A673 (cell line): ENCODE measurements around the gene WSB2. TPM values are rescaled to one million over a fixed set of nuclear protein-coding genes. Genes with fewer than 3 reads are reported as not detected.

Experiments used
- BruUV-seq: library from RNA; stranded (reverse); fragments of 400-500 nt; replicated peaks from 2 replicates; lab custom pipeline; 2021; lab: Mats Ljungman, UMichigan
- CTCF ChIA-PET: fragments of 300-600 bp; sonication (Branson Sonifier 250); formaldehyde crosslinking; loops from one replicate; lab custom pipeline; 2022; ENCODE audit warnings: antibody characterized with exemption; lab: Charles Lee
- POLR2A ChIA-PET: fragments of 300-600 bp; sonication (Branson Sonifier 250); formaldehyde crosslinking; loops from one replicate; lab custom pipeline; 2022; ENCODE audit warnings: antibody characterized with exemption; ENCODE audit not compliant: low non-redundant PET; lab: Charles Lee
- DNase-seq: peaks from one replicate; pipeline ENCODE4 v3.0.0-alpha.2; 2015; ENCODE audit warnings: low spot score
- H3K27ac ChIP-seq: fragments of 200-600 bp; sonication (generic); 2 replicates; pipeline ENCODE4 v1.5.1; 2016; ENCODE audit warnings: mixed run types, low read depth, mild to moderate bottlenecking, mixed read lengths, antibody characterized with exemption, low read length; ENCODE audit not compliant: poor library complexity, severe bottlenecking
- H3K27me3 ChIP-seq: fragments of 200-600 bp; sonication (generic); replicated peaks from 2 replicates; pipeline ENCODE4 v1.6.1; 2017; ENCODE audit warnings: mixed run types, low read depth, mild to moderate bottlenecking, mixed read lengths, antibody characterized with exemption, low read length; ENCODE audit not compliant: insufficient read depth, poor library complexity
- H3K36me3 ChIP-seq: fragments of 200-600 bp; sonication (generic); 2 replicates; pipeline ENCODE4 v1.6.1; 2016; ENCODE audit warnings: mixed run types, mild to moderate bottlenecking, mixed read lengths, antibody characterized with exemption, low read length; ENCODE audit not compliant: insufficient read depth, poor library complexity, severe bottlenecking
- H3K4me1 ChIP-seq: fragments of 200-600 bp; sonication (generic); 2 replicates; pipeline ENCODE4 v1.6.1; 2017; ENCODE audit warnings: mixed run types, mild to moderate bottlenecking, mixed read lengths, antibody characterized with exemption, low read length; ENCODE audit not compliant: insufficient read depth, poor library complexity, severe bottlenecking
- H3K4me3 ChIP-seq: fragments of 200-600 bp; sonication (generic); 2 replicates; pipeline ENCODE4 v1.5.1; 2016; ENCODE audit warnings: low read depth, mixed run types, mild to moderate bottlenecking, mixed read lengths, low read length; ENCODE audit not compliant: poor library complexity, severe bottlenecking
- H3K9me3 ChIP-seq: fragments of 200-600 bp; sonication (generic); 2 replicates; pipeline ENCODE4 v1.6.1; 2016; ENCODE audit warnings: mixed run types, low read depth, mild to moderate bottlenecking, mixed read lengths, antibody characterized with exemption, low read length; ENCODE audit not compliant: poor library complexity, severe bottlenecking
- CTCF ChIP-seq: fragments of 300-800, 200-600 bp; sonication (generic); conservative IDR thresholded peaks from 2 replicates; pipeline ENCODE4 v1.5.1; 2017; ENCODE audit warnings: low read depth, mild to moderate bottlenecking, antibody characterized with exemption, low read length, moderate library complexity, mixed read lengths
- EZH2 ChIP-seq: fragments of 200-600 bp; sonication (generic); IDR thresholded peaks from 2 replicates; pipeline ENCODE4 v1.6.1; 2017; ENCODE audit warnings: borderline replicate concordance, low read depth, mild to moderate bottlenecking, mixed read lengths, antibody characterized with exemption, low read length; ENCODE audit not compliant: poor library complexity, severe bottlenecking
- intact Hi-C: fragments of 100-400 bp; cut with micrococcal nuclease; formaldehyde crosslinking; loops from one replicate; pipeline ENCODE4 v1.10.0; 2022; ENCODE audit not compliant: unreplicated experiment
- total RNA-seq: library from RNA; stranded (reverse); gene quantifications from 2 replicates; pipeline ENCODE4 v1.2.3, GENCODE V29; 2021

Gene WSB2
- total RNA-seq, 1 experiment from 2014 or later: 122 TPM

GRCh38 chr12:118016424-118017264 is 44.3 kb downstream of the WSB2 start, which contains the start of gene RFC5:
Gene RFC5 (plus strand): TSS chr12:118016703. CDS start chr12:118016828, 125 bp downstream.
- H3K27me3 ChIP-seq: no peaks in the 10 kb centered on the region
- no peaks in the 10 kb centered on the region for H3K9me3 ChIP-seq
- ChIA-PET CTCF (no interaction called here), POLR2A (interaction anchor here (0.6 kb wide), 1 partner anchor 249 kb away, joined by 3 read pairs; no protein-coding TSS in a partner anchor)
- H3K27ac ChIP-seq: peak within 1 kb of the TSS; percentile 93
- intact Hi-C loops: no loop called here
- no TSS peak for BruUV-seq
- H3K4me3 ChIP-seq: peak within 1 kb of the TSS; percentile 93
- H3K36me3 ChIP-seq: peaks cover 30% of the 10 kb centered on the region
- H3K4me1 ChIP-seq: peaks cover 11% of the 10 kb centered on the region
- peak; percentile 99 for DNase-seq
- TF ChIP-seq CTCF (no peak), EZH2 (no peak)

GRCh38 chr12:118015944-118016343 is 45.0 kb downstream of the WSB2 start:
- ChIA-PET CTCF (no interaction called here), POLR2A (interaction anchor here (0.6 kb wide), 1 partner anchor 250 kb away, joined by 3 read pairs; no protein-coding TSS in a partner anchor)
- Histone ChIP-seq H3K9me3 (no peaks in the 10 kb centered on the region), H3K4me1 (peaks cover 11% of the 10 kb centered on the region), H3K4me3 (peak overlapping the region; percentile 93), H3K36me3 (peaks cover 23% of the 10 kb centered on the region), H3K27me3 (no peaks in the 10 kb centered on the region), H3K27ac (no peak overlapping the region)
- TF ChIP-seq EZH2 (no peak), CTCF (no peak)
- DNase-seq: no peak
- intact Hi-C loops: no loop called here
- no TSS peak for BruUV-seq

GRCh38 chr12:118015306-118015705 is 45.7 kb downstream of the WSB2 start:
- Histone ChIP-seq H3K9me3 (no peaks in the 10 kb centered on the region), H3K4me1 (peaks cover 11% of the 10 kb centered on the region), H3K36me3 (peaks cover 17% of the 10 kb centered on the region), H3K27me3 (no peaks in the 10 kb centered on the region), H3K4me3 (no peak overlapping the region), H3K27ac (no peak overlapping the region)
- intact Hi-C loops: no loop called here
- no peak for DNase-seq
- TF ChIP-seq EZH2 (no peak), CTCF (no peak)
- no TSS peak for BruUV-seq
- POLR2A ChIA-PET: no interaction called here
- CTCF ChIA-PET: no interaction called here
